ENCODE measurements around the gene ARL15.
"Not testable (repeated sequence)": the region's sequence is repeated elsewhere in the genome, so short reads cannot be mapped to it uniquely, and the experiment has no call there.

Gene ARL15

DNA sequence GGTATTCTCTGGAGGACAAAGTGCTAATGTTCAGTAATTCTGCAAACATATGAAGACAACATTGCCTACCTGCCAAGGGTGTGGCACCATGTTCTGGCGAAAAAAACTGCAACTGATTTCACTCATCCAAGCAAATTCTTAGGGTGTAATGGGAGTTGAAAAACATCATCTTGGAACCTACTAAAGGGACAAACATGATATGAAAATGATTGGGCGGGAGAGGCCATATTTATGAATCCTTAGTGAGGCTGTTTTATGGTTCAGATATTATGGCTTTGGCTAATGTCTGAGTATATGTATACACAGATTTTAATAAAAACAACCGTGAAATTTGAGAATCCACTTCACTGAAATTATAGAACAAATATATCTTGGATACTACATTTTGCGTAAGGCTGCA is 225.7 kb downstream of the ARL15 start:
- no peak for DNase-seq

DNA sequence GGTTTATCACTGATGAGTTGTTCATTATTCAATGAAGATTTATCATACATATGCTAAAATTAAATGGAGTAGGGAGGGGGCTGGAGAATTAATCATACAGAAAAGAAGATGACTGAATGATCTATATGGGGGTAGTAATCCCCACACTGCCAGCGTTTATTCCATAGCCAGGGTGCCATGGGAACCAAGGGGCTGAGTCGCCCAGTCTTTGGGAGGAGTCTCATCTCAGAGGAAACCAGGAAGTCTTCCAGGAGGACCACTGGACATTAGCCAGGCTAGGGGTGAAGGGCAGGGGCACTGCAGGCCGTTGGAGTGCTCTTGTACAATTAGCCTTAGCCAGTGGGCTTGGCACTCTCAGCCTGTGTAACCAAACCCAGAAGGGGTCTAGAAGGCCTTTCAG is 226.5 kb downstream of the ARL15 start:
- DNase-seq: no peak

DNA sequence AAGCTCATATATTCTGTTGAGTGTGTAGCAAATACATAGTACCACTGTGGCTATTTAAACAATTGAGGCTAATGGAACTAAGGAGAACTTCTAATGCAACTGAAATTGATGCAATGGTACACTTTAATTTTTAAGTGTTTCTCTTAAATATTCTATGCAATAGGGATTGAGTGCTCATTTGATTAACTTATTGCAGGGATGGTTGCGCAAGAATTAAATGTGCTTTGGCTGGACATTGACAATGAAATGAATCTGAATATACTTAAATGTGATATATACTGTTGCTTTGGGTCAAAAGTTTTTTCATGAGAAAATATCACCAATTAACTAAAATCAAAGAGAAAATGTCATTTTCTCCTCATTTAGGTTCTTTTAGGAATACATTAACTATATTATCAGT is 227.1 kb downstream of the ARL15 start:
- DNase-seq: no peak

DNA sequence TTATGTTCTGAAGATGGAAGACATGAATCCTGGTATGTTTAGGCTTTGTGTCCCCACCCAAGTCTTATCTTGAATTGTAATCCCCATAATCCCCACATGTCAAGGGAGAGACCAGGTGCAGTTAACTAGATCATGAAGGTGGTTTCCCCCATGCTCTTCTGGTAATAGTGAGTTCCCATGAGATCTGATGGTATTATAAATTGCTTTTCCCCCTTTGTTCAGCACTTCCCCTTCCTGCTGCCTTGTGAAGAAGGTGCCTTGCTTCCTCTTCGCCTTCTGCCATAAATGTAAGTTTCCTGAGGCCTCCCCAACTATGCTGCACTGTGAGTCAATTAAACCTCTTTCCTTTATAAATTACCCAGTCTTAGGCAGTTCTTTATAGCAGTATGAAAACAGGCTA is 229.0 kb downstream of the ARL15 start:
- no peak for DNase-seq

DNA sequence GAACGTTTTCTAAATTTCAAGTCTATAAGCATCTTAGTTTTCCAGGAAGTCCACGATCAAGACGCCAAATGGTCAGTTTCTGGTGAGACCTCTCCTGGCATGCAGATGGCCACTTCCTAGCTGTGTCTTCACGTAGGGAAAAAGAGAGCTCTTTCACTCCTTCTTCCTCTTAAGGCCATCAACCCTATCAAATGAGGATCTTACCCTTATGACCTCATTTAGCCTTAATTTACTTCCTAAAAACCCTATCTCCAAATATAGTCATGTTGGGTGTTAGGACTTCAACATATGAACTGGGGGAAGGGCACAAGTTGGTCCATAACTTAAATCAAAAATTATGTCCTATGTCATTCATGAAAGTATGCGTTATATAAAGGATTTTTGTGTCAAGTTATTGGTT is 229.5 kb downstream of the ARL15 start:
- no peak for DNase-seq

DNA sequence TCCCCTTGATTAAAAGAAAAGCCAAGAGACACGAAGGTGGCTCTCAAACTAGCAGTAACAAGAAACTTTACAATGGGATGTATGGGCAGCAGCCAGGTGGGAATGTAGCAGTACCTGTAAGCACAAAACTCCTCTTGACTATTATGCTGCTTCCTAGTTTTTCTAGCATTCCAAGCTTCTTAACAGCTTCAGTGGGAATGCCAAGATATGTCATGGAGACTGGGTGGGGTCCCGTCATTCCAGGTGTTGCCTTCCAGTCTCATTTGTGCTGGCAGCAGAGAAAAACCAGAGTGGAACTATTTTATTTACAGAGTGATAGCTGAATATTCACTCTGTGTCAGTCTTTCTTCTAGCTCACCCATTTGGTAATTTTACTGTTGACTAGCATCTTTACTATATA is 236.6 kb downstream of the ARL15 start:
- no peak for DNase-seq

DNA sequence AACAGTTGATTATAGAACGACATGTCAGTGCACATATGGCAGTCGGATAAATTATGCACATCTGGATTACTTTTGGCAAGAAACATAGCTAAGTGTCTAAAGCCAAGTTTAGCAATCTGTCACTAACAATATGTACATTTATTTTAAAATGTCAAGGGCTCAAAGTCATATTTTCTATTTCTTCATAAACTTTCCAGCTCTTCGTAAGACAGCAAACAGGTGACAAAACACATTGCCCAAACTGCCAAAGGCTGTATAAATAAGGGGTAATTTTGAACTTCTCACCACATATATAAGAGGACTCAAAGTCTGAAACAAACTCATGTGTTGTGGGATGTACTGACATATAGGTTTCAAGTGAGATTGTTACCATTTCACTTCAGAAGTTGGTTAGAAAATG is 237.2 kb downstream of the ARL15 start:
- no peak for DNase-seq

DNA sequence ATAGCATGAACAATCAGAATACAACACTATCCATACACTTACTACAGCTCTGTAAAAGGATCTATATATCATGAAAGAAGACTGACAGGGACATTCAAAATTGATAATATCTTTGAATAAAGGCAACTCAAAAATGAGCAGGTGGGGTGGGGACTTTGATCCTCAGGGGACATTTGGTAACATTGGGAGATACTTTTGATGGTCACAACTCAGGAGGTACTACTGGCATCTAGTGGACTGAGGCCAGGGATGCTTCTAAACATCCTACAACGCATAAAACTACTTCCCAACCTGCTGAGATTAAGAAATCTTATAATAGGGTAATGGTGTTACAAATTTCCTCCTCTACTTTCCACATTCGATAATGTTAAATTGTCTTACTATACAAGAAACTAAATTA is 243.9 kb downstream of the ARL15 start:
- DNase-seq: no peak

DNA sequence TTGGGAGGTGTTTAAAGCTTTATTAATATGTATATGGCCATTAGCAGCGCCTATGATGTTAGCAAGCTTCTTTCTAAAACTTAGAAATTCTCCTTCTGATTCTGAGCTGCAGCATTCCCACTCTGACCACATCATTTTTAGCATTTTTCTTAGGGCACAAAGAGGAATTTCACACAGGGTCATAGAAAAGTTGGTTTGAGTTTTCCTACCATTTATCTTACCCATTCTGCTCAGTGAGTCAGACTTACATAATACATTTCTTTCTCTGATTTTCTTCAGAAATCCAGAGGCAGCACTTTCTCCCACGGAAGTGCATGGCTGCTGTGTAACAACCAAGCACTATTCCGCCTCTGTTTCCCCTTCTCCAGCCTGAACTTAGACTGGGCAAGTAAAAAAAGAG is 246.6 kb downstream of the ARL15 start:
- no peak for DNase-seq

DNA sequence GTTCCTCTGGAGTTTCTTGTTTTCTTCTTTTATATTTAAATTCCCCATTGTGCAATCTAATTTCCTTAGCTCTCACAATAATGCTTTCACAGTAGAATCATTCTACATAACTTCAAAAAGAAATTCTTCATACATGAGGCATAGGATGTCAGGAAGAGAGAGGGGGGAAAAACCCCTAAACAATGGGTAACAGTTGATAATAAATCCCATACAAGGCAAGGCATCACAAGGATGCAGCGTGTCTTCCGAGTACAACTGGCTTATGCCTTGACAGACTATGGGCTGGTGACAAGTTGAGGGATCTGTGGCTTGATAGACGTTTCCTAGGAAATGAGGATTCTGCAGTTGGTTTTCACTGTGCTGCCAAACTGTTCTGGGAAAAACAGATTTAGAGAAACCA is 247.4 kb downstream of the ARL15 start:
- DNase-seq: no peak

DNA sequence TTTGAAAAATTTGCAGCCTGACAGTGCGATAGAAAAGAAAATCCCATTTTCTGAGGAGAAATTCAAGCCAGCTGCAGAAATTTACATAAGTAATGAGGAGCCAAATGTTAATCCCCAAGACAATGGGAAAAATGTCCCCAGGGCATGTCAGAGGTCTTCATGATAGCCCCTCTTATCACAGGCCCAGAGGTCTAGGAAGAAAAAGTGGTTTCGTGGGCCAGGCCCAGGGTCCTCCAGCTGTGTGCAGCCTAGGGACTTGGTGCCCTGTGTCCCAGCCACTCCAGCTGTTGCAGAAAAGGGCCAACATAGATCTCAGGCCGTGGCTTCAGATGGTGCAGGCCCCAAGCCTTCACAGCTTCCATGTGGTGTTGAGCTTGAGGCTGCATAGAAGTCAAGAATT is 249.5 kb downstream of the ARL15 start:
- DNase-seq: not testable (repeated sequence)

DNA sequence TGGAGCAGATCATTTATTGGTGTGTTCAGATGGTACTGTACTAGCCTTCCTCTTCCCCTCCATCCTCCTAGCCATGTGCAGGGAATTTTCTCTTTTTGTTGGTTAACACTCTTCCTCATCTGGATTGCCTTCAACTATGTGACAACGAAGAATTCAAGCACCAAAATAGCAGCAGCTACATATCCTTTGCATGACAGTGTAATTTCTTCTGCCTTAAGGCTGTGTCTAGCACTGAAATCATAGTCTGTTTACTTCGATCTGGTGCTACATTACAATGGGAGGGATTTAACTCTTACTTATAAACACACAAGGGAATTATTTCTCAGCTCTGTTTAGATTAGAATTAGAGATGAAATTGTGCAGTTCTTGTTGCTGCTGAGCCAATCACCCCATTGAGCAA is 260.4 kb downstream of the ARL15 start:
- DNase-seq: no peak

DNA sequence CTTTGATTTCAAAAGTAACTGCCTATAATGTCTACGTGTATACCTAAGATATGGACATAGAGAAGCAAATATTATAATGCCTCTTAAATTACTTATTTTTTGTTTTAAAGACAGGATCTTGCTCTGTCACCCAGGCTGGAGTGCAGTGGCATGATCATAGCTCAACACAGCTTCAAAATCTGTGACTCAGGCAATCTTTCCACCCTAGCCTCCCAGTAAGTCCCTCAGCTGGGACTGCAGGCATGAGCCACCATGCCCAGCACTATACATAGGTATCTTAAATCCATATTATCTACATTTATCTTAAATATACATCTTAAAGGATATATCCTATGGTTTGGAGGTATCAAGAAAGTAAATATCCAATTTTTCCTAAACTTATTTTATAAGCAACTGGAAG is 261.2 kb downstream of the ARL15 start:
- DNase-seq: no peak

DNA sequence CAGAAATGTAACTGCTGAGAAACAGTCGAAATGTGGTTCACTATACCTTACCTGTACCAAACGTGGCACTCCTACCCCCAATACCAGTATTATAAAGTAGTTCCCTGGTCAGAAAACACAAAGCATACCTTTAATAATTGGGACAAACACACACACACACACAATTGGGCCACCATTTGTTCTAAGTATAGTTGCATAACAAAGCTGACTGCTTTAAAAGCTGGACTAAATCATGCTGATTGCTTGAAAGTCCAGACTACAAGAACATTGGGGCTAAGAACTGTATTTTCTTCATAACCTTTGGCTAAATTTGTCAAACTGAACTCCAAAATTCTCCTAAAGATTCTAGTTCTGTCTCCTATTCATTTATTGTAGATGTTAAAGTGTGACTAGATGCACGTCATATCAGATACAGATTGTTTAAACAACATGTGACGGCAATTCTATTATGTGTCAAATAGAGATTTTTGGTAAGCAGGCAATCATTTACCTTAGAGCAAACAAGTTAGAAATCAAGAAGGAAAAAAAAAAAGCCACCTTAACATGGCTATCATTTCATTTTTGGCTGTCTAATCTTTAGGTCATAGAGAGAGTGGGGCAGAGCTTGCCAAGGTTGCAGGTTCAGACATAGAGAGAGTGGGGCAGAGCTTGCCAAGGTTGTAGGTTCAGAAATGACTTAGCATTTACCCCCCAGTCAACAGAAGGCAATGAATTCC is 265.1 kb downstream of the ARL15 start:
- no peak for DNase-seq

DNA sequence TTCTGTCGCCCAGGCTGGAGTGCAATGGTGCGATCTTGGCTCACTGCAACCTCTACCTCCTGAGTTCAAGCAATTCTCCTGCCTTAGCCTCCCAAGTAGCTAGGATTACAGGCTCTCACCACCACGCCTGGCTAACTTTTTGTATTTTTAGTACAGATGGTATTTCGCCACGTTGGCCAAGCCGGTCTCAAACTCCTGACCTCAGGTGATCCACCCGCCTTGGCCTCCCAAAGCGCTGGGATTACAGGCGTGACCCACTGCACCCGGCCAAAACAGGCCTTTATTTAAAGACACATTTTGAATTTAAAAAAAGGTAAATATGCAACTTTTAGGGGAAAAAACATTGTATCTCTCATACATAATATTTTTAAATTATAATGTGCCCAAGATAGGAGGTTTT is 266.1 kb downstream of the ARL15 start:
- not testable (repeated sequence) for DNase-seq

DNA sequence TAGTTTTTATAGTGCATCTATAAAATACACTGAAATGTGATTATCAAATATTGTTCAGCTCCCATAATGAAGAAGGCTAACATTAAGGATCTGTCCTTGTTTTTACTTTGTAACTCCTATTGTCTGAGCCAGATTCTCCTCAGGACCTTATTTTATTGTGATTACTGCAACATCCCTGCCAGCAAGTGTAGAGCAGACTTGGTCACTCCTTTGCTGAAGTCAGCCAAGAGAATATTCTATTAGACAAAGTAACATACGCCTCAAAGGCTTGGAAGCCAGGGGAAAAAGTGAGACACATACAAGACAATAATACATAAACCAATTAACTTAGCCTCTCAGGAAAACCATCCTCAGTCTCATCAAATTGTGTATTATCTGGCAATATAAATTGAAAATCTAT is 269.6 kb downstream of the ARL15 start:
- DNase-seq: peak; percentile 43

DNA sequence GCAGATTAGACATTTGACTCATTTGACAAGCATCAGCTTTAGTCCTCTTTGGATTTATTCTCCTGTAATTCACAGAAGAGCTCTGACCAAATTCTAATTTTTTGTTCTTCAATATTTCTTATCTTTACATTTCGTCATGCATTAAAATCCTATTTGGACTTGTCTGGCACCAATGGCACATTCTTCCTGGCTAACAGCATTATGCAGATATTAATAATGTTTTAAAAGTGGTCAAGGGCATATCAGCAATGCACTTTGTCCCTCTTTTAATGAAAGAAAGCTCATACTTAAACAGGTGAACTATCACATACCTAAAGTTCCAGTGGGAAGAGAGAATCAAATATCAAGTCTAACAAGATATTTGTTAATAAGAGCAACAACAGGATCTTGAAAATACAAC is 270.4 kb downstream of the ARL15 start:
- no peak for DNase-seq

DNA sequence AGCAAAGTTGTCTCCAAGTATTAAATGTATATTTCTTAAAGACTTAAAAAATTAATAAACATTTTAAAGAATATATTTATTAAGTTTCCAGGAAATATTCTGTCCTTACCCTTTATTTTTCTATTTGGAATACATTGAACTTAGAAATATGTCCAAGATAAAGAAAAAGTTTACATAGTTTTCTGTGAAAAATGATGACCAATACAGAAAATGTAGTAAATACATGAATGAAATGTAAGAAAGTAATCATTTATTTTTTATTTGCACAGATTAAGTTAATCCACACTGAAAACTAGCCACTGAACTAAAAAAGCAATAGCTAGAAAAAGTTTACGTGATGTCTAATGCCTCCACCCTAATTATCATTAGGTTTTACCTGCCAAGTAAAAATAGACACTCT is 273.2 kb downstream of the ARL15 start:
- no peak for DNase-seq

DNA sequence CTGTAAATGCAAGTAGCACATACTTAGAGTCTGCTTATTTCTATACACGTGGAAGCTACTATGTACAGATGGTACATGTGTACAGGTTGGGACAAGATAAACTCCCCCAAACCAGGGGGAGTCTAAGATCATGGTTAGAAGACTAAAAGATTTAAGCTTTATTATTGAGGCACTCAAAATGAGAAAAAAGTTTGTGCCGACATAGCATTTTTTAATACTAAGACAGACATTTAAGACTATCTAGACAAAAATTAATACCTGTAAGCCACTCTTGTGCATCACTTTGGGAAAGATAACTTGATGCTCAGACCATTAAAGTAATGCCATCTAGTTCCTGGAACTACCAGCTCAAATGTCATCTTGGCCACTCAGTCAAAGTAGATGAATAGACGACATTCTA is 279.4 kb downstream of the ARL15 start:
- no peak for DNase-seq

DNA sequence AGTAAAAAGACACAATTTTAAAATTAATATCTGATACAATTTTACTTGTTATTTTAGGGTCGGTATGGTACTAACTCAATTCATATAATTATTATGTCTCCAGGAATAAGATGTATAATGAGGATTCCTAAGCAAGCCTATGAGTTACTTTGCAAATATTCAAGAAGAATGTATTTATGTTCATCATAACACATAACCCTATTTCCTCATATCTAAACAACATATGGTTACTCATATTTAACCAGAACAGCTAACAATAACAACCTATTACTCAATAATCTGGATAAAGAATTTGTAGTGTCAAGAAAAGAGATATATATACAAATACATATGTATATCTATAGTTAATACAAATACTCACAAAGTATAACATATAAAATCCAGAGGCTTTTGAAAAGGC is 285.9 kb downstream of the ARL15 start:
- DNase-seq: no peak

DNA sequence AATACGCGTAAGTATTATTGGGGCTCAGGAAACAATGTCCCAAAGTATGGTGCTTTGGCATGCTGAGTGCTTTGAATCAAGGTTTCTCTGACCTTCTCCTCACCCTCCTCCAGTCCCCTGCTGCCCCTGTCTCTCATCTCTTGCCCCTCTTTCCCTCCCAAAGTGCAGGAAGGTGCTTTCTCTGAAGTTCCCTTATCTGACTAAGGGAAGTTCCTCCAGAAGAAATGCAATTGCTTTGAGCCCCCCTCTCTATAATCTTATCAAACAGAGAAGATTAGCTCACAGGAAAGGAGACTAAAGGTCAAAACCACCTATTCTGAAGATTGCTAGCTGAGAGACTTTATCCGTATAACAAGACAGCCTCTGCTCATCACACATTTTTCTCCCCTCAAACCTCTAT is 288.1 kb downstream of the ARL15 start:
- DNase-seq: no peak

DNA sequence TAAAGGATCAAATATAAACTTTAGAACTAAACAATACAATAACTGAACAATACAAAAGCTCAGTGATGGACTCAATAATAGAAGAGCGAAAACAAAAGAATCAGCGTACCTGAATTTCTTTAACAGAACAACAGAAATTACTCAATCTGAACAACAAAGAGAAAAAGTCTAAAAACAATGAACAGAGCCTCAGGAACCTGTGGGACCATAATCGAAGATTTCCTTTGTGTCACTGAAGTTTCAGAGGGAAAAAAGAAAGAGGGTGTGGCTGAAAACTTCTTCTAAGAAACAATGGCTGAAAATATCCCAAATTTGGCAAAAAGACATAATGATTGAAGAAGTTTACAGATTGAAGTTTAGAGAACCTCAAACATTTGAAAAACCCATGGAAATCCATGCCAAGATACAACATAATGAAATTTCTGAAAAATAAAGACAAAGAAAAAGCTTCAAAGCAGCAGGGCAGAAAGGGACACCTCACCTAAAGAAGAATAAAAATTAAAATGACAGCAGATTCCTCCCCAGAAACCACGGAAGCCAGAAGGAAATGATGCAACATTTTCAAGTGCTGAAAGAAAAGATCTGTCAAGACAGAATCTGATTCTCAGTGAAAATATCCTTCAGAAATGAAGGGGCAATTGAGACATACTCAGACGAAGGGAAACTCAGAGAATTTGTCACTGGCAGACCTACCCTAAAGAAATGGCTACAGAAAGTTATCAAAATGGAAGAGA is 288.8 kb downstream of the ARL15 start:
- DNase-seq: no peak

DNA sequence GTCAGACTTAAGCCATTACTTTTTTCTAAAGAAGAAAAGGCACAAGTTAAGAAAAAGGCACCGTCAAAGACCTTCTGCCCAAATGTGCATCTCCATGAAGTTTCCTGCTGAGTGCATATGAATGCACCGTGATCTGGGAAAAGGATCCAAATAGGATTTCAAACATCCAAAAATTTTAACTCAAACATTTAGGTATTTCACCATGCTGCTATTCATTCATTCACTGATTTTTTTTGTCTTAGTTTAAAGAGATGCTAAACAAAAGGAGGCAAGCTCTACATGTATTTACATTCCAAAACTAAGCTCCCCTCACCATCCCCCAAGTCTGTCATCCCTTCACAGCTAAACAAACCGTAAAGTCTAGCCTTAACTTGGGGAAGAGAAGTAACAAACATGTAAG is 291.9 kb downstream of the ARL15 start:
- DNase-seq: no peak

DNA sequence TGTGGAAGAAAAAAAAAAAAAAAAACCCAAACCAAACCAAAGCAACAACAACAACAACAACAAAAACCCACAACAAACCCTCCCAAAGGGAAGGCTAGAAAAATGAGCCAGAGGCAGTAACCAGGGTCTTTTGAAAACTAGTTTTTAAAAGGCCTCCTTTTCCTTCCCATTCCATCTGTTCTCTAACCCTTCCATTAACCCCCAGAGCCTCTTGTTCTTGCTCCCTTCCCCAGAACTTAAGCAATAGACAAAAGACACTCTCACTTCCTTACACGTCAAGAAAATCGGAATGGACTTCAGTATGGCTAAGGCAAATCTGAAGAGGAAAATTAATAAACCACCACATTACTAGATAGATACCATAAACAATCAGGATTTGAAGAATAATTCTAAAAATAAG is 292.8 kb downstream of the ARL15 start:
- no peak for DNase-seq

All from right hindlimb (tissue), 1 donor.